GM12892 (cell line): ENCODE data around the gene FOXA3.

Experiments used
- POLR2A ChIP-seq: IDR thresholded peaks from 2 replicates; pipeline ENCODE4 v1.6.1; 2011; ENCODE audit warnings: low read depth, low read length, control low read depth
- POLR2AphosphoS5 ChIP-seq: IDR thresholded peaks from 2 replicates; pipeline ENCODE4 v1.6.1; 2011; ENCODE audit warnings: low read depth, low read length, control low read depth

GRCh38 chr19:45883881-45884681 is 20.0 kb downstream of the FOXA3 start:
- no peak for TF ChIP-seq POLR2AphosphoS5
- no peak for TF ChIP-seq POLR2A
